IMR-90 (cell line): ENCODE measurements around the gene WIPF2. TPM values are rescaled to one million over a fixed set of nuclear protein-coding genes. Genes with fewer than 3 reads are reported as not detected.

Source experiments
- ATAC-seq: fragments of 200-7000 bp; cut with Tn5 transposase; 2 replicates; pipeline ENCODE4 v1.9.1; 2020; ENCODE audit warnings: low read depth, mild to moderate bottlenecking, moderate library complexity
- BruUV-seq: library from RNA; stranded (reverse); fragments of 400-500 nt; replicated peaks from 2 replicates; lab custom pipeline; 2021; lab: Mats Ljungman, UMichigan
- CTCF ChIA-PET: fragments of 300-600 bp; formaldehyde crosslinking; extraction: SDS; loops from one replicate; lab custom pipeline; 2021; ENCODE audit warnings: antibody characterized with exemption; lab: Yijun Ruan, JAX
- POLR2A ChIA-PET: fragments of 300-600 bp; sonication (Branson Sonifier 250); formaldehyde crosslinking; loops from one replicate; lab custom pipeline; 2022; ENCODE audit warnings: antibody characterized with exemption; ENCODE audit not compliant: unreplicated experiment; lab: Charles Lee
- DNase-seq: peaks from one replicate; pipeline ENCODE4 v3.0.0; 2013
- H2AFZ ChIP-seq: replicated peaks from 2 replicates; pipeline ENCODE3; 2013; ENCODE audit warnings: low read length, mild to moderate bottlenecking; ENCODE audit not compliant: poor library complexity
- H2AK5ac ChIP-seq: 2 replicates; pipeline ENCODE4 v1.6.1; 2013; ENCODE audit warnings: low read depth, low read length, inconsistent platforms
- H2AK9ac ChIP-seq: replicated peaks from 2 replicates; pipeline ENCODE3; 2013; ENCODE audit warnings: mild to moderate bottlenecking, low read depth, low read length, moderate library complexity; ENCODE audit not compliant: poor library complexity
- H2BK120ac ChIP-seq: 2 replicates; pipeline ENCODE4 v1.6.1; 2013; ENCODE audit warnings: low read depth, low read length, inconsistent platforms
- H2BK15ac ChIP-seq: 3 replicates; pipeline ENCODE4 v1.6.1; 2013; ENCODE audit warnings: low read depth, low read length, inconsistent platforms
- H2BK20ac ChIP-seq: 2 replicates; pipeline ENCODE4 v1.6.1; 2013; ENCODE audit warnings: low read depth, mild to moderate bottlenecking, inconsistent platforms, low read length, moderate library complexity
- H2BK5ac ChIP-seq: 2 replicates; pipeline ENCODE4 v1.6.1; 2013; ENCODE audit warnings: mild to moderate bottlenecking, low read depth, low read length, inconsistent platforms; ENCODE audit not compliant: poor library complexity, severe bottlenecking
- H3K14ac ChIP-seq: replicated peaks from 2 replicates; pipeline ENCODE4 v1.6.1; 2013; ENCODE audit warnings: low read depth, low read length, inconsistent platforms
- H3K18ac ChIP-seq: 2 replicates; pipeline ENCODE4 v1.6.1; 2013; ENCODE audit warnings: low read depth, low read length, control low read depth
- H3K23ac ChIP-seq: 2 replicates; pipeline ENCODE4 v1.6.1; 2013; ENCODE audit warnings: low read depth, low read length, inconsistent platforms
- H3K27ac ChIP-seq: 2 replicates; pipeline ENCODE4 v1.5.1; 2013; ENCODE audit warnings: mild to moderate bottlenecking, control low read depth, low read length; ENCODE audit not compliant: insufficient read depth
- H3K27me3 ChIP-seq: 2 replicates; pipeline ENCODE4 v1.6.1; 2013; ENCODE audit warnings: low read length; ENCODE audit not compliant: control insufficient read depth, insufficient read depth
- H3K36me3 ChIP-seq: 2 replicates; pipeline ENCODE4 v1.6.1; 2013; ENCODE audit warnings: low read length, mixed read lengths; ENCODE audit not compliant: control insufficient read depth, insufficient read depth
- H3K4ac ChIP-seq: 2 replicates; pipeline ENCODE4 v1.6.1; 2013; ENCODE audit warnings: low read depth, low read length, inconsistent platforms
- H3K4me1 ChIP-seq: 2 replicates; pipeline ENCODE4 v1.6.1; 2013; ENCODE audit warnings: low read length, mixed read lengths; ENCODE audit not compliant: control insufficient read depth, insufficient read depth
- H3K4me2 ChIP-seq: 2 replicates; pipeline ENCODE4 v1.6.1; 2013; ENCODE audit warnings: low read depth, mild to moderate bottlenecking, control low read depth, low read length, moderate library complexity
- H3K4me3 ChIP-seq: 2 replicates; pipeline ENCODE4 v1.5.1; 2013; ENCODE audit warnings: low read depth, mild to moderate bottlenecking, control low read depth, low read length, moderate library complexity; ENCODE audit not compliant: insufficient read depth
- H3K56ac ChIP-seq: 2 replicates; pipeline ENCODE4 v1.6.1; 2013; ENCODE audit warnings: low read length, inconsistent platforms; ENCODE audit not compliant: insufficient read depth; ENCODE audit errors: extremely low read depth
- H3K79me1 ChIP-seq, 2 experiments: 2 replicates each; pipeline ENCODE4 v1.6.1; 2013; ENCODE audit warnings: low read length in 2 of 2, inconsistent platforms in 1 of 2, low read depth in 1 of 2
- H3K9ac ChIP-seq: 2 replicates; pipeline ENCODE4 v1.6.1; 2013; ENCODE audit warnings: low read depth, low read length, control low read depth
- H3K9me1 ChIP-seq: 2 replicates; pipeline ENCODE4 v1.6.1; 2013; ENCODE audit warnings: low read length, inconsistent platforms; ENCODE audit not compliant: insufficient read depth
- H3K9me3 ChIP-seq: 2 replicates; pipeline ENCODE4 v1.6.1; 2013; ENCODE audit warnings: low read length; ENCODE audit not compliant: control insufficient read depth, insufficient read depth
- H4K20me1 ChIP-seq: 2 replicates; pipeline ENCODE4 v1.6.1; 2013; ENCODE audit warnings: low read length, inconsistent platforms; ENCODE audit not compliant: insufficient read depth
- H4K5ac ChIP-seq: 2 replicates; pipeline ENCODE4 v1.6.1; 2013; ENCODE audit warnings: mild to moderate bottlenecking, low read depth, low read length, control low read depth
- H4K8ac ChIP-seq, 2 experiments: 2 replicates each; pipeline ENCODE4 v1.6.1; 2013; ENCODE audit warnings: low read depth in 2 of 2, low read length in 2 of 2, control low read depth in 1 of 2, inconsistent platforms in 1 of 2
- H4K91ac ChIP-seq: 2 replicates; pipeline ENCODE4 v1.6.1; 2013; ENCODE audit warnings: low read depth, low read length, inconsistent platforms; ENCODE audit not compliant: insufficient read depth
- BHLHE40 ChIP-seq: fragments of 150-350 bp; IDR thresholded peaks from 2 replicates; pipeline ENCODE4 v1.6.1; 2016; ENCODE audit warnings: mild to moderate bottlenecking, low read depth, low read length
- CEBPB ChIP-seq: IDR thresholded peaks from 2 replicates; pipeline ENCODE4 v1.6.1; 2012; ENCODE audit warnings: low read depth, low read length, improper control_type of control experiment
- CHD1 ChIP-seq: IDR thresholded peaks from 2 replicates; pipeline ENCODE4 v1.6.1; 2012; ENCODE audit warnings: low read depth, low read length, improper control_type of control experiment
- CTCF ChIP-seq: conservative IDR thresholded peaks from 2 replicates; pipeline ENCODE4 v1.5.1; 2012; ENCODE audit warnings: mild to moderate bottlenecking, low read depth, low read length, improper control_type of control experiment
- ELK1 ChIP-seq: fragments of 150-350 bp; IDR thresholded peaks from 2 replicates; pipeline ENCODE4 v1.6.1; 2016; ENCODE audit warnings: low read depth, mild to moderate bottlenecking, low read length, moderate library complexity, borderline replicate concordance
- FOS ChIP-seq: fragments of 150-350 bp; IDR thresholded peaks from 2 replicates; pipeline ENCODE4 v1.6.1; 2016; ENCODE audit warnings: low read depth, low read length
- MAFK ChIP-seq: IDR thresholded peaks from 2 replicates; pipeline ENCODE4 v1.6.1; 2012; ENCODE audit warnings: low read depth, low read length, improper control_type of control experiment
- MAZ ChIP-seq: IDR thresholded peaks from 2 replicates; pipeline ENCODE4 v1.6.1; 2012; ENCODE audit warnings: low read depth, mild to moderate bottlenecking, low read length, improper control_type of control experiment, moderate library complexity, borderline replicate concordance
- NFE2L2 ChIP-seq: fragments of 150-350 bp; IDR thresholded peaks from 2 replicates; pipeline ENCODE4 v1.6.1; 2016; ENCODE audit warnings: low read depth, mild to moderate bottlenecking, low read length
- RAD21 ChIP-seq: IDR thresholded peaks from 2 replicates; pipeline ENCODE4 v1.6.1; 2012; ENCODE audit warnings: low read length, improper control_type of control experiment
- RFX5 ChIP-seq: IDR thresholded peaks from 2 replicates; pipeline ENCODE4 v1.8.0; 2012; ENCODE audit warnings: low read depth, mild to moderate bottlenecking, low read length, moderate library complexity
- SMC3 ChIP-seq: fragments of 150-350 bp; IDR thresholded peaks from 2 replicates; pipeline ENCODE4 v1.6.1; 2016; ENCODE audit warnings: low read depth, mild to moderate bottlenecking, antibody characterized with exemption, low read length, moderate library complexity
- USF2 ChIP-seq: fragments of 150-350 bp; IDR thresholded peaks from 2 replicates; pipeline ENCODE4 v1.6.1; 2017; ENCODE audit warnings: mild to moderate bottlenecking, antibody characterized with exemption, low read length, low read depth
- WGBS, 2 experiments: methylation state at CpG; one replicate each; pipeline versions ENCODE4 v1.1.5 to v1.1.7; 2013; ENCODE audit warnings: missing lambda C conversion rate in 2 of 2; ENCODE audit not compliant: insufficient read length in 1 of 2; ENCODE audit errors: extremely low coverage in 2 of 2; 5-methylcytosine and 5-hydroxymethylcytosine counted together
- dilution Hi-C: fragments of 300-500 bp; cut with HindIII; formaldehyde crosslinking; loops from one replicate; pipeline ENCODE4 v1.14.3; 2018; ENCODE audit warnings: low sequenced_read_pairs; ENCODE audit not compliant: unreplicated experiment
- in situ Hi-C: fragments of 300-500 bp; cut with MboI; formaldehyde crosslinking; loops from 3 replicates; pipeline ENCODE4 v1.14.3; 2019; ENCODE audit warnings: low sequenced_read_pairs, inconsistent platforms, mixed read lengths
- intact Hi-C: fragments of 100-400 bp; cut with micrococcal nuclease; formaldehyde crosslinking; loops from 2 replicates; pipeline ENCODE4 v1.10.0; 2022
- polyA plus RNA-seq, 3 experiments: library from polyadenylated mRNA; depleted of rRNA; stranded (reverse); fragments of >200 nt; gene quantifications; 2 replicates each; pipeline ENCODE4 v1.2.3, GENCODE V29; 2012; ENCODE audit warnings: low replicate concordance in 1 of 3
- total RNA-seq: library from RNA; depleted of rRNA; stranded (reverse); fragments of >200 nt; gene quantifications from 2 replicates; pipeline ENCODE4 v1.2.3, GENCODE V29; 2012

WIPF2 gene
- total and polyA plus RNA-seq, 2 of the 4 experiments (the other 2 are of a cell fraction): 2.0 to 8.9 TPM

GRCh38 chr17:40319651-40320540 lies 100.8 kb downstream of the WIPF2 start:
- ChIA-PET CTCF (interaction anchor here (0.6 kb wide), 1 partner anchor 13 kb away, joined by 4 read pairs; no protein-coding TSS in a partner anchor), POLR2A (no interaction called here)
- no TSS peak for BruUV-seq
- H3K4ac ChIP-seq: 0 out of 2 replicates have a peak overlapping the region, but pooled peaks have one; percentile 63
- no peaks in the 10 kb centered on the region for H3K36me3 ChIP-seq
- H4K20me1 ChIP-seq: peaks cover 49% of the 10 kb centered on the region
- H3K9ac ChIP-seq: no peak overlapping the region
- H2BK15ac ChIP-seq: 0 out of 3 replicates have a peak overlapping the region, but pooled peaks have one; percentile 21
- peaks cover 68% of the 10 kb centered on the region for H3K4me1 ChIP-seq
- H2BK5ac ChIP-seq: no peak overlapping the region
- H3K14ac ChIP-seq: no peak overlapping the region; the same call in 1 of the 2 replicates
- peak overlapping the region; percentile 87 for H3K4me2 ChIP-seq
- intact Hi-C loops (loop anchor here (2.0 kb wide), 1 partner anchor 23 kb away; no protein-coding TSS in a partner anchor), dilution Hi-C loops (no loop called here), in situ Hi-C loops (no loop called here)
- no peaks in the 10 kb centered on the region for H3K27me3 ChIP-seq
- WGBS, 2 experiments: no CpG with 5 or more reads among the region's 11 CpGs
- H3K79me1 ChIP-seq: peaks cover 10 to 88% of the 10 kb centered on the region in 2 experiments; a peak in 3 of 4 replicates
- H3K56ac ChIP-seq: no peak overlapping the region
- H2BK120ac ChIP-seq: no peak overlapping the region
- DNase-seq (no peak), ATAC-seq (no peak)
- H3K18ac ChIP-seq: no peak overlapping the region
- peak overlapping the region; percentile 73; the same call in 1 of the 2 replicates for H3K4me3 ChIP-seq
- H3K27ac ChIP-seq: no peak overlapping the region
- peak overlapping the region; percentile 11; the same call in 1 of the 2 replicates for H3K23ac ChIP-seq
- H4K8ac ChIP-seq: no peak overlapping the region; a peak in 1 of 4 replicates
- peaks cover 49% of the 10 kb centered on the region for H3K9me1 ChIP-seq
- no peaks in the 10 kb centered on the region for H3K9me3 ChIP-seq
- peak overlapping the region; percentile 72 for H2AK5ac ChIP-seq
- H2AFZ ChIP-seq: peak overlapping the region; percentile 17
- H4K5ac ChIP-seq: no peak overlapping the region
- peak overlapping the region; percentile 21 for H2AK9ac ChIP-seq
- no peak overlapping the region for H4K91ac ChIP-seq
- no peak overlapping the region for H2BK20ac ChIP-seq
- TF ChIP-seq CTCF: no peak
- TF ChIP-seq FOS: no peak
- TF ChIP-seq MAZ: no peak
- TF ChIP-seq BHLHE40: no peak
- no peak for TF ChIP-seq NFE2L2
- TF ChIP-seq ELK1: no peak
- TF ChIP-seq RFX5: no peak
- TF ChIP-seq CHD1: no peak
- no peak for TF ChIP-seq MAFK
- TF ChIP-seq RAD21: no peak
- no peak for TF ChIP-seq CEBPB
- TF ChIP-seq SMC3: no peak
- no peak for TF ChIP-seq USF2
